ENCODE data around the gene TTC12.

The TTC12 gene

GRCh38 chr11:113408887-113409286 is 94.5 kb downstream of the TTC12 start:
- DNase-seq: no peak

- no peak for DNase-seq
Measured at GRCh38 chr11:113409526-113409925, 95.1 kb downstream of the TTC12 start.

- DNase-seq: no peak
Measured at GRCh38 chr11:113410414-113411135, 96.2 kb downstream of the TTC12 start.

DNA sequence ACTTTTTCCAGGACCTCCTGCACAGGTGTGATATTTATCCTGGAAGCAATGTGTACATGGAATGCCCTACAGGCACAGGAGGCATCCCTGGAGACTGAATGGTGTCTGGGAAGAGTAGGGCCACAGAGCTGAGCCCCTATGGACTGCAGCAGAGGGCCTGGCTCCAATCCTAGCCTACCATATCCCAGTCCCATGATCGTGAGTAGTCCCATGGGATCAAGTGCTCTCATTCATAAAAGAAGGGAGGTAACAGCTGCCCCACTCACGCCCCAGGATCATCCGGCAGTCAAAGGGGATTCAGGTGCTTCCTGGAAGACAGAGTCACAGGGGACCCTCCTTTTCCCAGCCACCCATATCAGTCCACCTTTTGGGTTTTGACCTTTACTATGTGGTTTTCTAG is 97.2 kb downstream of the TTC12 start:
- DNase-seq: no peak

GRCh38 chr11:113412675-113413074 is 98.3 kb downstream of the TTC12 start:
- no peak for DNase-seq

DNA sequence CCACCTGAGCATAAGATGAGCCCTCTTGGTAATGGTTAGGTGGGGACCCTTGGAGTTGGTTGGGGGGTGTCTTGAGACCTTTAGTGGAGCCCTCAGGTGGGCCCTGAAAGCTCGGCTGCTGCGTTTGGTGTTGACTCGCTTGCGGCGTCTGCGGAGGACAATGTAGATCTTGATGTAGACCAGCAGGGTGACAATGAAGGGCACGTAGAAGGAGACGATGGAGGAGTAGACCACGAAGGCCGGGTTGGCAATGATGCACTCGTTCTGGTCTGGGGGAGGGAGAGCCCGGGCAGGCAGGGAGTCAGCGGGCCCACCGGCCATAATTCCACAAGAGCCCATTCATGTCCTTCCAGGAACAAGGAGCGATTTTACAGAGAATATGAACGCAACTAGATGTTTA is 101.0 kb downstream of the TTC12 start:
- DNase-seq: no peak
